K562 (cell line): ENCODE measurements around the gene CASKIN2. TPM values are rescaled to one million over a fixed set of nuclear protein-coding genes. Genes with fewer than 3 reads are reported as not detected.

ENCODE experiments used
- HIVEP1 ChIP-seq: fragments of 250-450 bp; sonication (Bioruptor Pico); IDR thresholded peaks from 2 replicates; pipeline ENCODE4 v1.4.0; 2020; ENCODE audit warnings: mild to moderate bottlenecking
- HLTF ChIP-seq: fragments of 450-650 bp; IDR thresholded peaks from 2 replicates; pipeline ENCODE4 v1.6.1; 2016
- HNRNPUL1 ChIP-seq: fragments of 200-400 bp; formaldehyde crosslinking; IDR thresholded peaks from 2 replicates; pipeline ENCODE4 v1.6.1; 2017; ENCODE audit warnings: low read length
- KLF10 ChIP-seq: fragments of 250-450 bp; sonication (Bioruptor Pico); IDR thresholded peaks from 2 replicates; pipeline ENCODE4 v1.6.1; 2021; ENCODE audit warnings: matching md5 sums
- MYC ChIP-seq, 2 experiments: fragments of 250-450 bp in 1 of 2; sonication (Bioruptor Pico) in 1 of 2; IDR thresholded peaks; 2 replicates each; pipeline versions ENCODE4 v1.5.1 to v1.6.1; 2012 to 2021; ENCODE audit warnings: low read depth in 2 of 2, borderline replicate concordance in 1 of 2, improper control_type of control experiment in 1 of 2, low read length in 1 of 2, mild to moderate bottlenecking in 1 of 2, moderate library complexity in 1 of 2
- RBM17 ChIP-seq: fragments of 200-400 bp; formaldehyde crosslinking; IDR thresholded peaks from 2 replicates; pipeline ENCODE4 v1.6.1; 2017; ENCODE audit warnings: low read depth, mild to moderate bottlenecking, low read length, borderline replicate concordance
- RBM22 ChIP-seq: fragments of 200-400 bp; formaldehyde crosslinking; IDR thresholded peaks from 2 replicates; pipeline ENCODE4 v1.6.1; 2018; ENCODE audit warnings: low read length, low read depth; ENCODE audit not compliant: poor library complexity, severe bottlenecking
- RCOR1 ChIP-seq, 2 experiments: IDR thresholded peaks; 2 replicates each; pipeline ENCODE4 v1.6.1; 2012; ENCODE audit warnings: low read depth in 2 of 2, low read length in 2 of 2, borderline replicate concordance in 1 of 2, improper control_type of control experiment in 1 of 2
- SIN3A ChIP-seq, 2 experiments: fragments of 150-350 bp in 1 of 2; IDR thresholded peaks; 2 replicates each; pipeline ENCODE4 v1.6.1; 2011 to 2016; ENCODE audit warnings: borderline replicate concordance in 2 of 2, low read depth in 2 of 2, low read length in 2 of 2, mild to moderate bottlenecking in 2 of 2, moderate library complexity in 2 of 2; ENCODE audit not compliant: control insufficient read depth in 1 of 2
- SMAD1 ChIP-seq: fragments of 150-350 bp; IDR thresholded peaks from 2 replicates; pipeline ENCODE4 v1.6.1; 2014; ENCODE audit warnings: low read length, low read depth; ENCODE audit not compliant: partially characterized antibody
- SMAD4 ChIP-seq: fragments of 250-450 bp; sonication (Bioruptor Pico); conservative IDR thresholded peaks from 2 replicates; pipeline ENCODE4 v1.8.0; 2021; ENCODE audit warnings: inconsistent platforms, mild to moderate bottlenecking, moderate library complexity
- TCFL5 ChIP-seq: fragments of 250-450 bp; sonication (Bioruptor Pico); conservative IDR thresholded peaks from 2 replicates; pipeline ENCODE4 v1.6.1; 2021; ENCODE audit warnings: mild to moderate bottlenecking, moderate library complexity, matching md5 sums
- ZNF217 ChIP-seq: sonication (generic); formaldehyde crosslinking; IDR thresholded peaks from 2 replicates; pipeline ENCODE4 v1.8.0; 2022; ENCODE audit warnings: mild to moderate bottlenecking, missing genetic modification reagents
- ZNF3 ChIP-seq: fragments of 250-450 bp; sonication (Bioruptor Pico); IDR thresholded peaks from 2 replicates; pipeline ENCODE4 v1.5.0; 2021; ENCODE audit warnings: mild to moderate bottlenecking, moderate library complexity
- ZNF311 ChIP-seq: fragments of 250-450 bp; sonication (Bioruptor Pico); IDR thresholded peaks from 2 replicates; pipeline ENCODE4 v1.4.0; 2020; ENCODE audit warnings: mild to moderate bottlenecking, moderate library complexity
- ZNF445 ChIP-seq: fragments of 250-450 bp; sonication (Bioruptor Pico); IDR thresholded peaks from 2 replicates; pipeline ENCODE4 v1.4.0; 2020; ENCODE audit warnings: low read depth, mild to moderate bottlenecking, moderate library complexity
- ZNF561 ChIP-seq: fragments of 450-650 bp; formaldehyde crosslinking; conservative IDR thresholded peaks from 2 replicates; pipeline ENCODE4 v1.4.0; 2020; ENCODE audit warnings: mild to moderate bottlenecking, moderate library complexity
- ZNF589 ChIP-seq: fragments of 200-800 bp; sonication (Bioruptor generic); IDR thresholded peaks from 2 replicates; pipeline ENCODE4 v1.6.1; 2016; ENCODE audit warnings: low read depth, missing genetic modification characterization, missing compliant biosample characterization
- polyA plus RNA-seq, 8 experiments: library from polyadenylated mRNA; depleted of rRNA in 4 of 8; stranded (reverse) in 5 of 8; unstranded in 3 of 8; fragments of >200 nt; fragmentation: Nextera tagmentation in 2 of 8; fragmentation: Illumina TruSeq in 1 of 8; extraction: Ambion mirVana in 2 of 8; extraction: Trizol in 1 of 8; gene quantifications; 2 replicates each; pipeline versions ENCODE4 v1.2.1 to v1.2.3, GENCODE V29; 2011 to 2014; ENCODE audit warnings: inconsistent platforms in 1 of 8, missing spikeins in 1 of 8
- total RNA-seq, 7 experiments: library from RNA; depleted of rRNA in 6 of 7; stranded (reverse); fragments of >200 nt in 6 of 7; fragmentation: Illumina TruSeq in 2 of 7; extraction: Trizol in 2 of 7; gene quantifications; 2 replicates each; pipeline versions ENCODE4 v1.2.1 to v1.2.3, GENCODE V29; 2011 to 2021; ENCODE audit warnings: low replicate concordance in 1 of 7
- TF ChIP-seq, protein P1 (sequence below): fragments of 450-650 bp; IDR thresholded peaks from 2 replicates; pipeline ENCODE4 v1.6.1; 2017; ENCODE audit warnings: antibody characterized with exemption, mild to moderate bottlenecking
- TF ChIP-seq, protein P2 (sequence below), 2 experiments: fragments of 450-650 bp; IDR thresholded peaks; 2 replicates each; pipeline ENCODE4 v1.6.1; 2016
- TF ChIP-seq, protein P3 (sequence below): fragments of 450-650 bp; formaldehyde crosslinking; IDR thresholded peaks from 2 replicates; pipeline ENCODE4 v1.4.0; 2022; ENCODE audit warnings: mild to moderate bottlenecking, moderate library complexity

Gene CASKIN2
- total and polyA plus RNA-seq, 9 of the 15 experiments (the other 6 are each of a cell fraction or from before 2014, with no cell fraction given): 0.01 to 12.2 (median 2.1) TPM

DNA sequence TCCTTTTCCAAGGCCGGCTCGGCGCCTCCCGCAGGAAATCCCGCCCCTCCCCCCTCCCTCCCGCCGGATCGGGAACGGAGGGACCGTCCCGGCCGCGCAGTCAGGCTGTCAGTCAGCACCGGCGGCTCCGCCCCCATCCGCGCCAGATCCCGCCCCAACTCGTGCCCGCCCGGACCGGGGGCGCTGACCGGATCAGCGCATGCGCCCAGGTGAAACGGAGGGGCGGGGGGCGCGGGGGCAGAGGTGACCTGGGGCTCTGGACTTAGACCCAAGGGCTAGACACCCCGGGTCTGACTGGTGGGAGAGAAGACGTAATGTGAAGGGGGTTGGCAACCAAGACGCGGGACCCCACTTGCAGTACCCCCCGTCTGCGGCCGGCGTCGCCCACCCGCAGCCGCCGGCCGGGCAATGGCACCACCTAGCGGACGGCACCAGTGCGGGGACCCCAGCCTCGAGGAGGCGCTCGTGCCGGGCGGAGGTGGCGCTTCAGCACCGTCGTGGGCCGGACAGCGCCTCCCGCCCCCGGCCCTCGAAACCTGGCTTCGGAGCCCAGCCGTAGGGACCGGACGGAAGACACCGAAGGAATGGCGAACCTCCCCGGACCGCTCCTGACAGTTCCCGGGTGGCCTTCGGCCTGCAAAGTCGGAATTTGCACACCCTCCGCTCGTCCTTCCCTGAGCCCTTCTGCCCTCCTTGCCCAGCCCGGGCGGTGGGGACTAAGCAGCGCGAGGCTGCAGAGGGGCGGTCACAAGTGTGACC is at the start of gene CASKIN2 (continued):
- TF ChIP-seq, protein P1, sequence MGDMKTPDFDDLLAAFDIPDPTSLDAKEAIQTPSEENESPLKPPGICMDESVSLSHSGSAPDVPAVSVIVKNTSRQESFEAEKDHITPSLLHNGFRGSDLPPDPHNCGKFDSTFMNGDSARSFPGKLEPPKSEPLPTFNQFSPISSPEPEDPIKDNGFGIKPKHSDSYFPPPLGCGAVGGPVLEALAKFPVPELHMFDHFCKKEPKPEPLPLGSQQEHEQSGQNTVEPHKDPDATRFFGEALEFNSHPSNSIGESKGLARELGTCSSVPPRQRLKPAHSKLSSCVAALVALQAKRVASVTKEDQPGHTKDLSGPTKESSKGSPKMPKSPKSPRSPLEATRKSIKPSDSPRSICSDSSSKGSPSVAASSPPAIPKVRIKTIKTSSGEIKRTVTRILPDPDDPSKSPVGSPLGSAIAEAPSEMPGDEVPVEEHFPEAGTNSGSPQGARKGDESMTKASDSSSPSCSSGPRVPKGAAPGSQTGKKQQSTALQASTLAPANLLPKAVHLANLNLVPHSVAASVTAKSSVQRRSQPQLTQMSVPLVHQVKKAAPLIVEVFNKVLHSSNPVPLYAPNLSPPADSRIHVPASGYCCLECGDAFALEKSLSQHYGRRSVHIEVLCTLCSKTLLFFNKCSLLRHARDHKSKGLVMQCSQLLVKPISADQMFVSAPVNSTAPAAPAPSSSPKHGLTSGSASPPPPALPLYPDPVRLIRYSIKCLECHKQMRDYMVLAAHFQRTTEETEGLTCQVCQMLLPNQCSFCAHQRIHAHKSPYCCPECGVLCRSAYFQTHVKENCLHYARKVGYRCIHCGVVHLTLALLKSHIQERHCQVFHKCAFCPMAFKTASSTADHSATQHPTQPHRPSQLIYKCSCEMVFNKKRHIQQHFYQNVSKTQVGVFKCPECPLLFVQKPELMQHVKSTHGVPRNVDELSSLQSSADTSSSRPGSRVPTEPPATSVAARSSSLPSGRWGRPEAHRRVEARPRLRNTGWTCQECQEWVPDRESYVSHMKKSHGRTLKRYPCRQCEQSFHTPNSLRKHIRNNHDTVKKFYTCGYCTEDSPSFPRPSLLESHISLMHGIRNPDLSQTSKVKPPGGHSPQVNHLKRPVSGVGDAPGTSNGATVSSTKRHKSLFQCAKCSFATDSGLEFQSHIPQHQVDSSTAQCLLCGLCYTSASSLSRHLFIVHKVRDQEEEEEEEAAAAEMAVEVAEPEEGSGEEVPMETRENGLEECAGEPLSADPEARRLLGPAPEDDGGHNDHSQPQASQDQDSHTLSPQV: no peak
- TF ChIP-seq ZNF561: 0 out of 2 replicates have a peak, but pooled peaks have one; percentile 12
- no peak for TF ChIP-seq SMAD1
- peak; percentile 24 for TF ChIP-seq RBM22
- no peak for TF ChIP-seq ZNF217 (CRISPR knock-in tag)
- TF ChIP-seq RBM17: no peak
- TF ChIP-seq ZNF311 (CRISPR knock-in tag): peak; percentile 69; the same call in 1 of the 2 replicates
- TF ChIP-seq SMAD4 (CRISPR knock-in tag): peak; percentile 80
- TF ChIP-seq, protein P2, sequence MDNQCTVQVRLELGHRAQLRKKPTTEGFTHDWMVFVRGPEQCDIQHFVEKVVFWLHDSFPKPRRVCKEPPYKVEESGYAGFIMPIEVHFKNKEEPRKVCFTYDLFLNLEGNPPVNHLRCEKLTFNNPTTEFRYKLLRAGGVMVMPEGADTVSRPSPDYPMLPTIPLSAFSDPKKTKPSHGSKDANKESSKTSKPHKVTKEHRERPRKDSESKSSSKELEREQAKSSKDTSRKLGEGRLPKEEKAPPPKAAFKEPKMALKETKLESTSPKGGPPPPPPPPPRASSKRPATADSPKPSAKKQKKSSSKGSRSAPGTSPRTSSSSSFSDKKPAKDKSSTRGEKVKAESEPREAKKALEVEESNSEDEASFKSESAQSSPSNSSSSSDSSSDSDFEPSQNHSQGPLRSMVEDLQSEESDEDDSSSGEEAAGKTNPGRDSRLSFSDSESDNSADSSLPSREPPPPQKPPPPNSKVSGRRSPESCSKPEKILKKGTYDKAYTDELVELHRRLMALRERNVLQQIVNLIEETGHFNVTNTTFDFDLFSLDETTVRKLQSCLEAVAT (IDR thresholded peaks at IDR 0.05): peak in 1 of 2 experiments; percentile 69; a peak in 2 of 4 replicates
- TF ChIP-seq HLTF: no peak
- no peak for TF ChIP-seq ZNF445
- TF ChIP-seq HIVEP1 (CRISPR knock-in tag): no peak; the same call in 1 of the 2 replicates
- peak; percentile 69 for TF ChIP-seq MYC (IDR thresholded peaks at IDR 0.05; ENCODE audit: low read depth, low read length)
- peak; percentile 55; the same call in 1 of the 2 replicates for TF ChIP-seq MYC (CRISPR knock-in tag; IDR thresholded peaks at IDR 0.05; ENCODE audit: borderline replicate concordance, low read depth)
- TF ChIP-seq KLF10 (CRISPR knock-in tag): no peak
- peak; percentile 95 to 100 for TF ChIP-seq SIN3A (IDR thresholded peaks at IDR 0.05; ENCODE audit: borderline replicate concordance in 2 of 2, control insufficient read depth in 1 of 2, low read depth in 2 of 2, low read length in 2 of 2)
- no peak for TF ChIP-seq HNRNPUL1
- no peak for TF ChIP-seq ZNF3
- TF ChIP-seq ZNF589: peak; percentile 87
- TF ChIP-seq TCFL5 (CRISPR knock-in tag): no peak
- TF ChIP-seq, protein P3, sequence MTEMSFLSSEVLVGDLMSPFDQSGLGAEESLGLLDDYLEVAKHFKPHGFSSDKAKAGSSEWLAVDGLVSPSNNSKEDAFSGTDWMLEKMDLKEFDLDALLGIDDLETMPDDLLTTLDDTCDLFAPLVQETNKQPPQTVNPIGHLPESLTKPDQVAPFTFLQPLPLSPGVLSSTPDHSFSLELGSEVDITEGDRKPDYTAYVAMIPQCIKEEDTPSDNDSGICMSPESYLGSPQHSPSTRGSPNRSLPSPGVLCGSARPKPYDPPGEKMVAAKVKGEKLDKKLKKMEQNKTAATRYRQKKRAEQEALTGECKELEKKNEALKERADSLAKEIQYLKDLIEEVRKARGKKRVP (CRISPR knock-in tag): no peak
- TF ChIP-seq RCOR1 (IDR thresholded peaks at IDR 0.05; ENCODE audit: borderline replicate concordance in 1 of 2, low read depth in 2 of 2, low read length in 2 of 2): peak in 1 of 2 experiments; percentile 81; a peak in 2 of 4 replicates
